BLaER1 treated with 17β-estradiol and CSF1 and Interleukin-3, amounts not matched to agents 10 nM and 100 nM (cell line): Measurements from ENCODE around the gene NDUFAF2.

Experiments used
- H3K27ac ChIP-seq, 11 experiments: shearing (Covaris generic); formaldehyde crosslinking; 2 replicates each; pipeline ENCODE4 v1.8.1; 2022
- H3K27me3 ChIP-seq, 11 experiments: shearing (Covaris generic); formaldehyde crosslinking; 2 replicates each; pipeline ENCODE4 v1.8.1; 2022
- H3K36me3 ChIP-seq, 11 experiments: shearing (Covaris generic); formaldehyde crosslinking; 2 replicates each; pipeline ENCODE4 v1.8.1; 2022
- H3K4me1 ChIP-seq, 10 experiments: shearing (Covaris generic); formaldehyde crosslinking; 2 replicates each; pipeline ENCODE4 v1.8.1; 2022
- H3K4me2 ChIP-seq, 11 experiments: shearing (Covaris generic); formaldehyde crosslinking; 2 replicates each; pipeline ENCODE4 v1.8.1; 2022
- H3K4me3 ChIP-seq, 10 experiments: shearing (Covaris generic); formaldehyde crosslinking; 2 replicates each; pipeline ENCODE4 v1.8.1; 2022
- H3K9ac ChIP-seq, 11 experiments: shearing (Covaris generic); formaldehyde crosslinking; 2 replicates each; pipeline ENCODE4 v1.8.1; 2022
- H3K9me3 ChIP-seq, 11 experiments: shearing (Covaris generic); formaldehyde crosslinking; replicated peaks in 1 of 11; 2 replicates each; pipeline ENCODE4 v1.8.1; 2022
- H4K20me1 ChIP-seq, 11 experiments: shearing (Covaris generic); formaldehyde crosslinking; 2 replicates each; pipeline ENCODE4 v1.8.1; 2022
- Cebpa-rat ChIP-seq, 11 experiments: shearing (Covaris generic); IDR thresholded peaks; 2 replicates each; pipeline ENCODE4 v1.8.1; 2022

NDUFAF2 gene

GRCh38 chr5:60948738-60949137 lies 3.7 kb downstream of the NDUFAF2 start:
- peaks cover 0 to 25% (median 11%) of the 10 kb centered on the region in 11 experiments; a peak in 12 of 22 replicates for H3K36me3 ChIP-seq
- no peak overlapping the region for H3K27ac ChIP-seq
- H3K4me1 ChIP-seq, result peaks cover 10 to 23% (median 18%) of the 10 kb centered on the region in 10 experiments
- no peaks in the 10 kb centered on the region for H3K27me3 ChIP-seq
- no peak overlapping the region for H3K4me2 ChIP-seq
- H3K9ac ChIP-seq, result no peak overlapping the region
- peaks cover 0 to 42% (median 5%) of the 10 kb centered on the region in 11 experiments; a peak in 6 of 22 replicates for H4K20me1 ChIP-seq
- H3K9me3 ChIP-seq, result peaks cover 0 to 27% (median 16%) of the 10 kb centered on the region in 11 experiments; a peak in 17 of 22 replicates
- TF ChIP-seq Cebpa-rat (IDR thresholded peaks at IDR 0.05), result no peak
- no peak overlapping the region for H3K4me3 ChIP-seq

GRCh38 chr5:60955239-60955638 lies 10.2 kb downstream of the NDUFAF2 start:
- Histone ChIP-seq H3K9me3 (peaks cover 12 to 24% (median 19%) of the 10 kb centered on the region in 11 experiments), H4K20me1 (peaks cover 0 to 55% (median 16%) of the 10 kb centered on the region in 11 experiments; a peak in 12 of 22 replicates), H3K4me2 (no peak overlapping the region), H3K36me3 (peaks cover 0 to 21% (median 2%) of the 10 kb centered on the region in 11 experiments; a peak in 6 of 22 replicates), H3K4me1 (peaks cover 0 to 15% (median 2%) of the 10 kb centered on the region in 10 experiments; a peak in 11 of 20 replicates), H3K27me3 (no peaks in the 10 kb centered on the region), H3K27ac (no peak overlapping the region), H3K9ac (no peak overlapping the region), H3K4me3 (no peak overlapping the region)
- TF ChIP-seq Cebpa-rat (IDR thresholded peaks at IDR 0.05), result no peak

GRCh38 chr5:60958088-60958487 lies 13.1 kb downstream of the NDUFAF2 start:
- TF ChIP-seq Cebpa-rat (IDR thresholded peaks at IDR 0.05), result no peak
- peaks cover 12 to 23% (median 19%) of the 10 kb centered on the region in 11 experiments for H3K9me3 ChIP-seq
- H3K27ac ChIP-seq, result peak overlapping the region in 2 of 11 experiments; percentile 2 to 3; a peak in 1 of 22 replicates

GRCh38 chr5:60958712-60959111 lies 13.7 kb downstream of the NDUFAF2 start:
- peaks cover 12 to 23% (median 19%) of the 10 kb centered on the region in 11 experiments for H3K9me3 ChIP-seq
- H3K36me3 ChIP-seq, result peaks cover 0 to 11% (median 0%) of the 10 kb centered on the region in 11 experiments; a peak in 2 of 22 replicates
- H3K4me1 ChIP-seq, result peaks cover 0 to 32% (median 7%) of the 10 kb centered on the region in 10 experiments; a peak in 12 of 20 replicates
- peaks cover 0 to 51% (median 16%) of the 10 kb centered on the region in 11 experiments; a peak in 12 of 22 replicates for H4K20me1 ChIP-seq
- no peak overlapping the region for H3K9ac ChIP-seq
- peak overlapping the region in 2 of 11 experiments; percentile 14 to 17; a peak in 2 of 22 replicates for H3K4me2 ChIP-seq
- H3K4me3 ChIP-seq, result no peak overlapping the region
- no peaks in the 10 kb centered on the region for H3K27me3 ChIP-seq
- TF ChIP-seq Cebpa-rat (IDR thresholded peaks at IDR 0.05), result no peak
- H3K27ac ChIP-seq, result no peak overlapping the region

More at GRCh38 chr5:60958088-60958487, 13.1 kb downstream of the NDUFAF2 start:
- Histone ChIP-seq H3K9ac (peak overlapping the region in 3 of 11 experiments; percentile 17 to 38 (median 29); a peak in 3 of 22 replicates), H3K4me3 (no peak overlapping the region), H3K4me2 (peak overlapping the region in 3 of 11 experiments; percentile 30 to 34 (median 31); a peak in 3 of 22 replicates), H3K4me1 (peaks cover 0 to 32% (median 7%) of the 10 kb centered on the region in 10 experiments; a peak in 12 of 20 replicates), H3K36me3 (peaks cover 0 to 11% (median 0%) of the 10 kb centered on the region in 11 experiments; a peak in 2 of 22 replicates), H3K27me3 (no peaks in the 10 kb centered on the region), H4K20me1 (peaks cover 0 to 54% (median 16%) of the 10 kb centered on the region in 11 experiments; a peak in 12 of 22 replicates)

GRCh38 chr5:60959156-60959555 lies 14.2 kb downstream of the NDUFAF2 start:
- Histone ChIP-seq H3K9me3 (peaks cover 12 to 20% (median 18%) of the 10 kb centered on the region in 11 experiments), H3K4me1 (peaks cover 0 to 32% (median 7%) of the 10 kb centered on the region in 10 experiments; a peak in 12 of 20 replicates), H3K9ac (no peak overlapping the region), H4K20me1 (peaks cover 0 to 51% (median 16%) of the 10 kb centered on the region in 11 experiments; a peak in 12 of 22 replicates), H3K4me3 (no peak overlapping the region), H3K36me3 (peaks cover 0 to 11% (median 0%) of the 10 kb centered on the region in 11 experiments; a peak in 2 of 22 replicates), H3K4me2 (no peak overlapping the region), H3K27me3 (no peaks in the 10 kb centered on the region), H3K27ac (no peak overlapping the region)
- TF ChIP-seq Cebpa-rat (IDR thresholded peaks at IDR 0.05), result no peak

- peaks cover 0 to 51% (median 16%) of the 10 kb centered on the region in 11 experiments; a peak in 12 of 22 replicates for H4K20me1 ChIP-seq
- no peak overlapping the region for H3K4me3 ChIP-seq
- no peak overlapping the region for H3K9ac ChIP-seq
- no peak for TF ChIP-seq Cebpa-rat (IDR thresholded peaks at IDR 0.05)
- no peaks in the 10 kb centered on the region for H3K27me3 ChIP-seq
- H3K36me3 ChIP-seq, result peaks cover 0 to under 1% (median 0%) of the 10 kb centered on the region in 11 experiments; a peak in 1 of 22 replicates
- H3K9me3 ChIP-seq, result peaks cover 4 to 15% (median 8%) of the 10 kb centered on the region in 11 experiments; a peak in 20 of 22 replicates
- H3K4me2 ChIP-seq, result 0 out of 22 replicates have a peak overlapping the region, but pooled peaks of 1 of the 11 experiments have one; percentile 35
- H3K4me1 ChIP-seq, result peaks cover 0 to 32% (median 7%) of the 10 kb centered on the region in 10 experiments; a peak in 12 of 20 replicates
- no peak overlapping the region; a peak in 1 of 22 replicates for H3K27ac ChIP-seq
Measured at GRCh38 chr5:60960591-60960990, 15.6 kb downstream of the NDUFAF2 start.

GRCh38 chr5:60961685-60962084 lies 16.7 kb downstream of the NDUFAF2 start:
- TF ChIP-seq Cebpa-rat (IDR thresholded peaks at IDR 0.05), result peak in 2 of 11 experiments; percentile 17 to 34; a peak in 2 of 22 replicates
- no peaks in the 10 kb centered on the region for H3K27me3 ChIP-seq
- peaks cover 0 to 43% (median 16%) of the 10 kb centered on the region in 11 experiments; a peak in 12 of 22 replicates for H4K20me1 ChIP-seq
- peaks cover 0 to 8% (median 0%) of the 10 kb centered on the region in 11 experiments; a peak in 3 of 22 replicates for H3K36me3 ChIP-seq
- peaks cover 0 to 32% (median 7%) of the 10 kb centered on the region in 10 experiments; a peak in 12 of 20 replicates for H3K4me1 ChIP-seq
- H3K9ac ChIP-seq, result peak overlapping the region in 1 of 11 experiments; percentile 26; a peak in 2 of 22 replicates
- H3K4me3 ChIP-seq, result no peak overlapping the region
- H3K9me3 ChIP-seq, result peaks cover 6 to 20% (median 18%) of the 10 kb centered on the region in 11 experiments
- peak overlapping the region in 3 of 11 experiments; percentile 35 to 55 (median 35); a peak in 4 of 22 replicates for H3K4me2 ChIP-seq
- no peak overlapping the region for H3K27ac ChIP-seq

DNA sequence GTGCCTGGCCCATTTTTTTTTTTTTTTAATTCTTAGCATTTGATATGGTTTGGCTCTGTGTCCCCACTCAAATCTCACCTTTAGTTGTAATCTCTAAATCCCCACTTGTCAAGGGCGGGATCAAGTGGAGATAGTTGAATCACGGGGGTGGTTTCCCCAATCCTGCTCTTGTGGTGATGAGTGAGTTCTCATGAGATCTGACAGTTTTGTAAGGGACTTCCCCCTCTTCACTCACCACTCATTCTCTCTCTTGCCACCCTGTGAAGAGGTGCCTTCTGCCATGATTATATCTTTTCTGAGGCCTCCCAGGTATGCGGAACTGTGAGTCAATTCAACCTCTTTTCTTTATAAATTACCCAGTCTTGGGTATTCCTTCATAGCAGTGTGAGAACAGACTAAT lies 27.2 kb downstream of the NDUFAF2 start:
- Histone ChIP-seq H3K4me1 (no peaks in the 10 kb centered on the region), H3K9ac (no peak overlapping the region), H4K20me1 (peaks cover 0 to 24% (median 0%) of the 10 kb centered on the region in 11 experiments; a peak in 5 of 22 replicates), H3K27me3 (no peaks in the 10 kb centered on the region), H3K4me3 (no peak overlapping the region), H3K36me3 (peaks cover 0 to 27% (median 9%) of the 10 kb centered on the region in 11 experiments; a peak in 9 of 22 replicates), H3K9me3 (peaks cover 43 to 62% (median 49%) of the 10 kb centered on the region in 11 experiments), H3K27ac (no peak overlapping the region), H3K4me2 (no peak overlapping the region)
- no peak for TF ChIP-seq Cebpa-rat (IDR thresholded peaks at IDR 0.05)
